Caco-2 (cell line): ENCODE results near the gene SIGMAR1. TPM values are rescaled to one million over a fixed set of nuclear protein-coding genes. Genes with fewer than 3 reads are reported as not detected.

Experiments used
- BruUV-seq: library from RNA; stranded (reverse); fragments of 400-500 nt; replicated peaks from 2 replicates; lab custom pipeline; 2021; lab: Mats Ljungman, UMichigan
- CTCF ChIA-PET: fragments of 300-600 bp; sonication (Branson Sonifier 250); formaldehyde crosslinking; loops from one replicate; lab custom pipeline; 2022; ENCODE audit warnings: antibody characterized with exemption; lab: Charles Lee
- POLR2A ChIA-PET: fragments of 300-600 bp; sonication (Branson Sonifier 250); formaldehyde crosslinking; loops from one replicate; lab custom pipeline; 2022; ENCODE audit warnings: antibody characterized with exemption; lab: Charles Lee
- DNase-seq, 2 experiments: peaks; one replicate each; pipeline versions ENCODE4 v3.0.0 to v3.0.0-alpha.2; 2020 to 2022
- H3K27me3 ChIP-seq: replicated peaks from 2 replicates; pipeline ENCODE4 v1.6.0; 2011; ENCODE audit warnings: low read length; ENCODE audit not compliant: control insufficient read depth, insufficient read depth
- H3K36me3 ChIP-seq: 2 replicates; pipeline ENCODE4 v1.5.1; 2011; ENCODE audit warnings: low read length; ENCODE audit not compliant: control insufficient read depth, insufficient read depth
- H3K4me1 ChIP-seq: fragments of 250-450 bp; sonication (Bioruptor Pico); 2 replicates; pipeline ENCODE4 v1.5.1; 2020; ENCODE audit warnings: mild to moderate bottlenecking
- H3K4me3 ChIP-seq: 2 replicates; pipeline ENCODE4 v1.5.1; 2011; ENCODE audit warnings: low read depth, mild to moderate bottlenecking, control low read depth, low read length
- H3K9me3 ChIP-seq: fragments of 250-450 bp; sonication (Bioruptor Pico); 2 replicates; pipeline ENCODE4 v1.5.1; 2020; ENCODE audit warnings: mild to moderate bottlenecking, moderate library complexity
- H3K27ac Mint-ChIP-seq: one replicate; pipeline ENCODE4 v1.8.0; 2022; ENCODE audit warnings: mixed read lengths; ENCODE audit not compliant: unreplicated experiment
- H3K27me3 Mint-ChIP-seq: one replicate; pipeline ENCODE4 v1.8.0; 2022; ENCODE audit warnings: mixed read lengths; ENCODE audit not compliant: insufficient read depth, unreplicated experiment
- H3K36me3 Mint-ChIP-seq: one replicate; pipeline ENCODE4 v1.8.0; 2022; ENCODE audit warnings: mild to moderate bottlenecking, mixed read lengths; ENCODE audit not compliant: insufficient read depth, unreplicated experiment
- H3K4me1 Mint-ChIP-seq: one replicate; pipeline ENCODE4 v1.8.0; 2022; ENCODE audit warnings: low read depth, mixed read lengths; ENCODE audit not compliant: unreplicated experiment
- H3K4me3 Mint-ChIP-seq: one replicate; pipeline ENCODE4 v1.8.0; 2022; ENCODE audit warnings: mild to moderate bottlenecking, moderate library complexity, mixed read lengths; ENCODE audit not compliant: unreplicated experiment
- H3K9me3 Mint-ChIP-seq: one replicate; pipeline ENCODE4 v1.8.0; 2022; ENCODE audit warnings: mixed read lengths; ENCODE audit not compliant: unreplicated experiment
- intact Hi-C: fragments of 100-400 bp; cut with micrococcal nuclease; formaldehyde crosslinking; loops from one replicate; pipeline ENCODE4 v1.10.0; 2022; ENCODE audit not compliant: unreplicated experiment
- total RNA-seq: library from RNA; stranded (reverse); gene quantifications from 2 replicates; pipeline ENCODE4 v1.2.3, GENCODE V29; 2022
- TF ChIP-seq, protein P1 (sequence below), 2 experiments: fragments of 200-600 bp in 1 of 2; IDR thresholded peaks; 1 replicate in 1 of 2; 2 replicates in 1 of 2; pipeline versions ENCODE4 v1.5.1 to v1.8.0; 2011 to 2022; ENCODE audit warnings: antibody characterized with exemption in 1 of 2, control low read depth in 1 of 2, inconsistent platforms in 1 of 2, low read depth in 1 of 2, low read length in 1 of 2, mild to moderate bottlenecking in 1 of 2, moderate library complexity in 1 of 2; ENCODE audit not compliant: insufficient read depth in 1 of 2, severe bottlenecking in 1 of 2, unreplicated experiment in 1 of 2

The SIGMAR1 gene
- total RNA-seq, 1 experiment from 2014 or later = 102 TPM

DNA sequence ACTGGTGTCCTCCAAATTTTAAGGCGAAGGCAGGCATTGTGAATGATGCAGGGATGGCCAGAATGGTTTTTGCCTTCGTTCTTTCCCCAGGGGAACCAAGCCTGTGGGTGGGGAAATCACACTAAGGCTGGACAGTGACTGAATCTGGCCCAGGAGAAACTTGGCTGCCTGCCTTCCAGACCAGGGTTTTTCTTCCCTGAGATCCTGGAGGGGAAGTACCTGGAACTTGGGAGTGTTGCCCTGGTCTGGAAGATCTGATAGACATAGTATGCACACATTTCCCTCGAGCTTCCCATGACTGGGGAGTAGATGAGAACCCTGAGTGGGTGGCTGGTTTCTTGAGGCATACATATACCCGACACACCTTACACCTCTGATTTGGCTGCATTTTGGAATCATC is 13.7 kb upstream of the SIGMAR1 start:
- Mint-ChIP-seq H3K27ac (peak overlapping the region; percentile 62), H3K9me3 (no peaks in the 10 kb centered on the region)

DNA sequence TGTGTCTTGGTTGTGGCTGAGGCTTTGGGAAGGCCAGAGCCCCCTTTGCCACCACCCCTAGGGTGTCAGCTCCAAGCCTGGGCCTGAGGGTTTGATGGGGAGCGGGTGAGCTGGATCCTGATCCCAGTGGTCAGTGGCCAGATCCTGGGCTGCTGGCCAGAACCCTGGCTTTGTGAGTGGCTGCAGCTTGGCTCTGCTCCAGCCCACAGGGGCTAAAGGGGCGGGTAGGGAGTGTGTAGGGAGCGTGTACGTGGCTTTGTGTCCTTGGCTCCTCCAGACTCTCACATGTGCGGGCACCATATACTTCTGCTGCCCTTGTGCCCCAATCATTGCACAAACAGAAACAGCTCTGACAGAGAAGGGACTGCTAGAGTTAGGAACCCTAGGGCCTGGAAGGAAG is 13.2 kb upstream of the SIGMAR1 start:
- Mint-ChIP-seq H3K27ac (peak overlapping the region; percentile 62), H3K27me3 (no peaks in the 10 kb centered on the region), H3K36me3 (peaks cover 28% of the 10 kb centered on the region), H3K4me1 (peaks cover 30% of the 10 kb centered on the region), H3K4me3 (peak overlapping the region; percentile 66), H3K9me3 (no peaks in the 10 kb centered on the region)
- Histone ChIP-seq H3K4me1 (peaks cover 35% of the 10 kb centered on the region), H3K36me3 (no peaks in the 10 kb centered on the region), H3K9me3 (no peaks in the 10 kb centered on the region), H3K27me3 (no peaks in the 10 kb centered on the region), H3K4me3 (no peak overlapping the region)
- DNase-seq = no peak
- TF ChIP-seq, protein P1, sequence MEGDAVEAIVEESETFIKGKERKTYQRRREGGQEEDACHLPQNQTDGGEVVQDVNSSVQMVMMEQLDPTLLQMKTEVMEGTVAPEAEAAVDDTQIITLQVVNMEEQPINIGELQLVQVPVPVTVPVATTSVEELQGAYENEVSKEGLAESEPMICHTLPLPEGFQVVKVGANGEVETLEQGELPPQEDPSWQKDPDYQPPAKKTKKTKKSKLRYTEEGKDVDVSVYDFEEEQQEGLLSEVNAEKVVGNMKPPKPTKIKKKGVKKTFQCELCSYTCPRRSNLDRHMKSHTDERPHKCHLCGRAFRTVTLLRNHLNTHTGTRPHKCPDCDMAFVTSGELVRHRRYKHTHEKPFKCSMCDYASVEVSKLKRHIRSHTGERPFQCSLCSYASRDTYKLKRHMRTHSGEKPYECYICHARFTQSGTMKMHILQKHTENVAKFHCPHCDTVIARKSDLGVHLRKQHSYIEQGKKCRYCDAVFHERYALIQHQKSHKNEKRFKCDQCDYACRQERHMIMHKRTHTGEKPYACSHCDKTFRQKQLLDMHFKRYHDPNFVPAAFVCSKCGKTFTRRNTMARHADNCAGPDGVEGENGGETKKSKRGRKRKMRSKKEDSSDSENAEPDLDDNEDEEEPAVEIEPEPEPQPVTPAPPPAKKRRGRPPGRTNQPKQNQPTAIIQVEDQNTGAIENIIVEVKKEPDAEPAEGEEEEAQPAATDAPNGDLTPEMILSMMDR (IDR thresholded peaks at IDR 0.05; ENCODE audit: insufficient read depth in 1 of 2, low read depth in 1 of 2, low read length in 1 of 2, severe bottlenecking in 1 of 2, unreplicated experiment in 1 of 2) = no peak
- no TSS peak for BruUV-seq
- intact Hi-C loops = loop anchor here (10.0 kb wide), 1 partner anchor 54 kb away; no protein-coding TSS in a partner anchor
- POLR2A ChIA-PET = interaction anchor here (2.6 kb wide), 1 partner anchor 14 kb away, joined by 11 read pairs; the partner anchor contains the start of gene SIGMAR1
- CTCF ChIA-PET = interaction anchor here (1.4 kb wide), 3 partner anchors 8 to 17 kb away, joined by 4 to 5 read pairs (median 5); partner anchors contain the start of gene SIGMAR1

More for the DNA sequence above, 13.7 kb upstream of the SIGMAR1 start:
- Histone ChIP-seq H3K36me3 (no peaks in the 10 kb centered on the region), H3K4me3 (peak overlapping the region; percentile 31), H3K9me3 (no peaks in the 10 kb centered on the region), H3K4me1 (peaks cover 30% of the 10 kb centered on the region), H3K27me3 (no peaks in the 10 kb centered on the region)
- ChIA-PET CTCF (interaction anchor here (1.4 kb wide), 3 partner anchors 9 to 17 kb away, joined by 4 to 5 read pairs (median 5); partner anchors contain the start of gene SIGMAR1), POLR2A (interaction anchor here (0.7 to 2.6 kb wide), 4 partner anchors 14 to 128 kb away, joined by 3 to 11 read pairs (median 4); partner anchors contain the start of gene SIGMAR1)
- intact Hi-C loops = loop anchor here (10.0 kb wide), 1 partner anchor 53 kb away; no protein-coding TSS in a partner anchor
- TSS peak; percentile 93 for BruUV-seq
- H3K4me1 Mint-ChIP-seq = peaks cover 30% of the 10 kb centered on the region
- H3K4me3 Mint-ChIP-seq = peak overlapping the region; percentile 66
- TF ChIP-seq, protein P1 (IDR thresholded peaks at IDR 0.05; ENCODE audit: insufficient read depth in 1 of 2, low read depth in 1 of 2, low read length in 1 of 2, severe bottlenecking in 1 of 2, unreplicated experiment in 1 of 2) = no peak
- no peaks in the 10 kb centered on the region for H3K27me3 Mint-ChIP-seq
- peaks cover 28% of the 10 kb centered on the region for H3K36me3 Mint-ChIP-seq
- DNase-seq = no peak

DNA sequence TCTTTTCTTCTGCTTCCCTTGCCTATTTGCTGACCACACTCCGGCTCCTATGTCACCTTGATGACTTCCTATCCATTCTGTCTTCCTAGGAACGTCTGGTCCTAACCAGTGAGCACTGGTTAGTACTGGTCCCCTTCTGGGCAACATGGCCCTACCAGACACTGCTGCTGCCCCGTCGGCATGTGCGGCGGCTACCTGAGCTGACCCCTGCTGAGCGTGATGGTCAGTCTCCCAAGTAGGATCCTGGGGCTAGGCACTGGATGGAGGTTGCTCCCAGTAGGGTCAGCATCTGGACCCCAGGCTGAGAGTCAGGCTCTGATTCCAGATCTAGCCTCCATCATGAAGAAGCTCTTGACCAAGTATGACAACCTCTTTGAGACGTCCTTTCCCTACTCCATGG is 11.1 kb upstream of the SIGMAR1 start:
- CTCF ChIA-PET = no interaction called here
- Histone ChIP-seq H3K9me3 (no peaks in the 10 kb centered on the region), H3K36me3 (no peaks in the 10 kb centered on the region), H3K4me3 (no peak overlapping the region), H3K4me1 (peaks cover 48% of the 10 kb centered on the region), H3K27me3 (no peaks in the 10 kb centered on the region)
- peaks cover 28% of the 10 kb centered on the region for H3K36me3 Mint-ChIP-seq
- peaks cover 42% of the 10 kb centered on the region for H3K4me1 Mint-ChIP-seq
- no peak overlapping the region for H3K27ac Mint-ChIP-seq
- TF ChIP-seq, protein P1 (IDR thresholded peaks at IDR 0.05; ENCODE audit: insufficient read depth in 1 of 2, low read depth in 1 of 2, low read length in 1 of 2, severe bottlenecking in 1 of 2, unreplicated experiment in 1 of 2) = no peak
- H3K9me3 Mint-ChIP-seq = no peaks in the 10 kb centered on the region
- intact Hi-C loops = no loop called here
- no peaks in the 10 kb centered on the region for H3K27me3 Mint-ChIP-seq
- no peak for DNase-seq
- no TSS peak for BruUV-seq
- no peak overlapping the region for H3K4me3 Mint-ChIP-seq
- POLR2A ChIA-PET = interaction anchor here (0.6 kb wide), 1 partner anchor 15 kb away, joined by 6 read pairs; no protein-coding TSS in a partner anchor
